Measurements from ENCODE around the gene LRP1B.

DNA sequence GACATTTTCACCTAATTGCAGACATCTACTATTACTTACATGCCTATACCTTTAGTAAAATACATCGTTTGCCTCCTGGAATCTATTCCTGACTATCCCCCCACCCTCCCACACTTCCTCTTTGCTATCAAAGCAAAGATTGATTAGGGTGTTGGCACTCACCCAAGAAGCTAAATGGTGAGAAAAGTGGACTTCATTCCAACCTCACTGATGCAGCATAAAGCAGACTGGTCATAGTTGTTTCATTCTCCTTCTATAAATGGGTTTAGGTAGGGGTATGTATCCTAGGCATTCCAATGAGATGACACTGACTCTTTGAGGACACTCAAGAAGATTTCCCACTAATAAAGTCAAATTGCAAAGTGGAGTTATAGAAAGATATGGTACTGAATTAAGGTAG is 97.4 kb downstream of the LRP1B start:
- TF ChIP-seq, protein P1, sequence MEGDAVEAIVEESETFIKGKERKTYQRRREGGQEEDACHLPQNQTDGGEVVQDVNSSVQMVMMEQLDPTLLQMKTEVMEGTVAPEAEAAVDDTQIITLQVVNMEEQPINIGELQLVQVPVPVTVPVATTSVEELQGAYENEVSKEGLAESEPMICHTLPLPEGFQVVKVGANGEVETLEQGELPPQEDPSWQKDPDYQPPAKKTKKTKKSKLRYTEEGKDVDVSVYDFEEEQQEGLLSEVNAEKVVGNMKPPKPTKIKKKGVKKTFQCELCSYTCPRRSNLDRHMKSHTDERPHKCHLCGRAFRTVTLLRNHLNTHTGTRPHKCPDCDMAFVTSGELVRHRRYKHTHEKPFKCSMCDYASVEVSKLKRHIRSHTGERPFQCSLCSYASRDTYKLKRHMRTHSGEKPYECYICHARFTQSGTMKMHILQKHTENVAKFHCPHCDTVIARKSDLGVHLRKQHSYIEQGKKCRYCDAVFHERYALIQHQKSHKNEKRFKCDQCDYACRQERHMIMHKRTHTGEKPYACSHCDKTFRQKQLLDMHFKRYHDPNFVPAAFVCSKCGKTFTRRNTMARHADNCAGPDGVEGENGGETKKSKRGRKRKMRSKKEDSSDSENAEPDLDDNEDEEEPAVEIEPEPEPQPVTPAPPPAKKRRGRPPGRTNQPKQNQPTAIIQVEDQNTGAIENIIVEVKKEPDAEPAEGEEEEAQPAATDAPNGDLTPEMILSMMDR (IDR thresholded peaks at IDR 0.05): no peak
- TF ChIP-seq POLR2A (IDR thresholded peaks at IDR 0.05) (no peak), POLR2AphosphoS5 (IDR thresholded peaks at IDR 0.05) (no peak)

All from breast epithelium (tissue), 3 donors.